HepG2 (cell line): Measurements from ENCODE around the gene ARHGAP35. TPM values are rescaled to one million over a fixed set of nuclear protein-coding genes. Genes with fewer than 3 reads are reported as not detected.
A peak's percentile ranks its signal among the peaks of the same experiment; 100 is the strongest.

ENCODE experiments used
- CREB1 ChIP-seq, 2 experiments: fragments of 450-650 bp in 1 of 2; IDR thresholded peaks; 2 replicates each; pipeline ENCODE4 v1.6.1; 2016 to 2017; ENCODE audit warnings: control low read depth in 1 of 2, mild to moderate bottlenecking in 1 of 2, missing compliant biosample characterization in 1 of 2, missing genetic modification characterization in 1 of 2
- FOSL2 ChIP-seq: sonication (generic); formaldehyde crosslinking; IDR thresholded peaks from 2 replicates; pipeline ENCODE4 v1.4.0; 2020; ENCODE audit warnings: missing genetic modification reagents
- FOXA1 ChIP-seq, 2 experiments: fragments of 450-650 bp in 1 of 2; sonication (generic) in 1 of 2; formaldehyde crosslinking in 1 of 2; IDR thresholded peaks; 2 replicates each; pipeline versions ENCODE4 v1.4.0 to v1.6.1; 2016 to 2020; ENCODE audit warnings: missing genetic modification reagents in 1 of 2
- FOXC1 ChIP-seq: sonication (generic); formaldehyde crosslinking; IDR thresholded peaks from 2 replicates; pipeline ENCODE4 v1.8.0; 2022; ENCODE audit warnings: mild to moderate bottlenecking, missing genetic modification reagents, borderline replicate concordance
- GATAD2A ChIP-seq: IDR thresholded peaks from 2 replicates; pipeline ENCODE4 v1.6.1; 2016
- HHEX ChIP-seq: IDR thresholded peaks from 2 replicates; pipeline ENCODE4 v1.6.1; 2016; ENCODE audit warnings: control low read depth
- MXD4 ChIP-seq: IDR thresholded peaks from 2 replicates; pipeline ENCODE4 v1.6.1; 2016; ENCODE audit warnings: mild to moderate bottlenecking, missing biosample characterization, missing genetic modification reagents
- NFE2 ChIP-seq: sonication (generic); formaldehyde crosslinking; IDR thresholded peaks from 2 replicates; pipeline ENCODE4 v1.4.0; 2020; ENCODE audit warnings: missing genetic modification reagents
- RFX1 ChIP-seq: fragments of 450-650 bp; IDR thresholded peaks from 2 replicates; pipeline ENCODE4 v1.6.1; 2017
- SOX13 ChIP-seq, 3 experiments: fragments of 450-650 bp in 1 of 3; sonication (generic) in 1 of 3; formaldehyde crosslinking in 1 of 3; IDR thresholded peaks in 2 of 3; conservative IDR thresholded peaks in 1 of 3; 2 replicates each; pipeline versions ENCODE4 v1.5.0 to v1.6.1; 2016 to 2020; ENCODE audit warnings: antibody characterized with exemption in 1 of 3, mild to moderate bottlenecking in 1 of 3, missing compliant biosample characterization in 1 of 3, missing genetic modification reagents in 1 of 3, moderate library complexity in 1 of 3
- ZNF780A ChIP-seq: sonication (generic); formaldehyde crosslinking; IDR thresholded peaks from 2 replicates; pipeline ENCODE4 v1.8.0; 2022; ENCODE audit warnings: mild to moderate bottlenecking, missing genetic modification reagents, moderate library complexity
- polyA plus RNA-seq, 8 experiments: library from polyadenylated mRNA; depleted of rRNA in 3 of 8; stranded (reverse) in 7 of 8; unstranded in 1 of 8; fragments of >200 nt; fragmentation: Illumina TruSeq in 4 of 8; extraction: Trizol in 4 of 8; gene quantifications; 2 replicates each; pipeline versions ENCODE4 v1.2.1 to v1.2.3, GENCODE V29; 2011 to 2016; ENCODE audit warnings: low read depth in 4 of 8, missing spikeins in 1 of 8, mixed read lengths in 1 of 8; ENCODE audit not compliant: insufficient read depth in 1 of 8
- total RNA-seq, 5 experiments: library from RNA; depleted of rRNA; stranded (reverse); fragments of >200 nt; fragmentation: Illumina TruSeq; extraction: Trizol; gene quantifications; 2 replicates each; pipeline ENCODE4 v1.2.3, GENCODE V29; 2016; ENCODE audit warnings: low read depth in 1 of 5
- TF ChIP-seq, protein P1 (sequence below): sonication (generic); formaldehyde crosslinking; IDR thresholded peaks from 2 replicates; pipeline ENCODE4 v1.9.0; 2021; ENCODE audit warnings: mild to moderate bottlenecking, missing genetic modification reagents
- TF ChIP-seq, protein P2 (sequence below): sonication (generic); formaldehyde crosslinking; IDR thresholded peaks from 2 replicates; pipeline ENCODE4 v1.4.0; 2020; ENCODE audit warnings: missing genetic modification reagents, borderline replicate concordance
- TF ChIP-seq, protein P3 (sequence below): sonication (generic); formaldehyde crosslinking; IDR thresholded peaks from 2 replicates; pipeline ENCODE4 v1.4.0; 2020; ENCODE audit warnings: missing genetic modification reagents
- TF ChIP-seq, protein P4 (sequence below): sonication (generic); formaldehyde crosslinking; IDR thresholded peaks from 2 replicates; pipeline ENCODE4 v1.4.0; 2020; ENCODE audit warnings: mild to moderate bottlenecking, missing genetic modification reagents

Gene ARHGAP35
- total and polyA plus RNA-seq, 2 of the 13 experiments (the other 11 are each of a cell fraction or from before 2014, with no cell fraction given), result 30.1 to 30.2 TPM

DNA sequence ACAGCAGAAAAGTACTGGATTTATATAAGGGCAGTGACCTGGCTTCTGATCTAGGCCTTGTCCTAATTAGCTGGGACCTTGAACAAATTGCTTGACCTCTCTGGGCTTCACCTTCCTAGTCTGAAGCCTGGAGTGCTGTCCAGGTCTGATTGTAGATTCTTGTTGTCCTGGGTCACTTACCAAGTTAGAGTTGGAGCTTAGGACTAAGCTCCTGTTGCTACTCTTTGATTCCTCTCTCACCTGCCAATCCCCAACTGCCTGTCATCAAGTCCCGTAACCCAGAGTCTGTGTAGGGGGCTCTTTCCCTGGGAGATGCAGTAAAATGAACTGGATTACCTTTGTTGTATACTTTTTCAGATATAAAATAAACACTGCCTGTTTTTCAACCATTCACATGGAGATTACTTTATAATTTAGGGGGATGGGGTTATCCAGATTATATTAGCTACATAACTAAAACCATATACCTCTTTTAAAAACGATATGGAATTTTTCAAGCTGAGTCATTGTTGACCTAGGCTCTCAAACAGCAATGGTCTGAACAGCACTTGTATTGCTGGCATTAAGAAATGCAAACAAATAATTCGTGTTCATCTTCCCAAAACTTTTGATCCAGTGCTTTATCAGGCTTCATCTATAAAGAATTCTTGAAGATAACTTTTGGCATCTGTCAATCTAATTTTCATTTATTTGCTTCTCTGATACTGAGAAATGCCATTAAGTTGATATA is 5.8 kb downstream of the ARHGAP35 start (continued):
- TF ChIP-seq, protein P1, sequence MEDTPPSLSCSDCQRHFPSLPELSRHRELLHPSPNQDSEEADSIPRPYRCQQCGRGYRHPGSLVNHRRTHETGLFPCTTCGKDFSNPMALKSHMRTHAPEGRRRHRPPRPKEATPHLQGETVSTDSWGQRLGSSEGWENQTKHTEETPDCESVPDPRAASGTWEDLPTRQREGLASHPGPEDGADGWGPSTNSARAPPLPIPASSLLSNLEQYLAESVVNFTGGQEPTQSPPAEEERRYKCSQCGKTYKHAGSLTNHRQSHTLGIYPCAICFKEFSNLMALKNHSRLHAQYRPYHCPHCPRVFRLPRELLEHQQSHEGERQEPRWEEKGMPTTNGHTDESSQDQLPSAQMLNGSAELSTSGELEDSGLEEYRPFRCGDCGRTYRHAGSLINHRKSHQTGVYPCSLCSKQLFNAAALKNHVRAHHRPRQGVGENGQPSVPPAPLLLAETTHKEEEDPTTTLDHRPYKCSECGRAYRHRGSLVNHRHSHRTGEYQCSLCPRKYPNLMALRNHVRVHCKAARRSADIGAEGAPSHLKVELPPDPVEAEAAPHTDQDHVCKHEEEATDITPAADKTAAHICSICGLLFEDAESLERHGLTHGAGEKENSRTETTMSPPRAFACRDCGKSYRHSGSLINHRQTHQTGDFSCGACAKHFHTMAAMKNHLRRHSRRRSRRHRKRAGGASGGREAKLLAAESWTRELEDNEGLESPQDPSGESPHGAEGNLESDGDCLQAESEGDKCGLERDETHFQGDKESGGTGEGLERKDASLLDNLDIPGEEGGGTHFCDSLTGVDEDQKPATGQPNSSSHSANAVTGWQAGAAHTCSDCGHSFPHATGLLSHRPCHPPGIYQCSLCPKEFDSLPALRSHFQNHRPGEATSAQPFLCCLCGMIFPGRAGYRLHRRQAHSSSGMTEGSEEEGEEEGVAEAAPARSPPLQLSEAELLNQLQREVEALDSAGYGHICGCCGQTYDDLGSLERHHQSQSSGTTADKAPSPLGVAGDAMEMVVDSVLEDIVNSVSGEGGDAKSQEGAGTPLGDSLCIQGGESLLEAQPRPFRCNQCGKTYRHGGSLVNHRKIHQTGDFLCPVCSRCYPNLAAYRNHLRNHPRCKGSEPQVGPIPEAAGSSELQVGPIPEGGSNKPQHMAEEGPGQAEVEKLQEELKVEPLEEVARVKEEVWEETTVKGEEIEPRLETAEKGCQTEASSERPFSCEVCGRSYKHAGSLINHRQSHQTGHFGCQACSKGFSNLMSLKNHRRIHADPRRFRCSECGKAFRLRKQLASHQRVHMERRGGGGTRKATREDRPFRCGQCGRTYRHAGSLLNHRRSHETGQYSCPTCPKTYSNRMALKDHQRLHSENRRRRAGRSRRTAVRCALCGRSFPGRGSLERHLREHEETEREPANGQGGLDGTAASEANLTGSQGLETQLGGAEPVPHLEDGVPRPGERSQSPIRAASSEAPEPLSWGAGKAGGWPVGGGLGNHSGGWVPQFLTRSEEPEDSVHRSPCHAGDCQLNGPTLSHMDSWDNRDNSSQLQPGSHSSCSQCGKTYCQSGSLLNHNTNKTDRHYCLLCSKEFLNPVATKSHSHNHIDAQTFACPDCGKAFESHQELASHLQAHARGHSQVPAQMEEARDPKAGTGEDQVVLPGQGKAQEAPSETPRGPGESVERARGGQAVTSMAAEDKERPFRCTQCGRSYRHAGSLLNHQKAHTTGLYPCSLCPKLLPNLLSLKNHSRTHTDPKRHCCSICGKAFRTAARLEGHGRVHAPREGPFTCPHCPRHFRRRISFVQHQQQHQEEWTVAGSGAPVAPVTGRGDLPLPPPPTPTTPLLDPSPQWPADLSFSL, result no peak
- TF ChIP-seq GATAD2A (CRISPR knock-in tag) (peak; percentile 58; the same call in 1 of the 2 replicates), HHEX (CRISPR knock-in tag) (no peak), SOX13 (IDR thresholded peaks at IDR 0.05) (no peak), SOX13 (CRISPR knock-in tag; conservative IDR thresholded peaks at IDR 0.05 in 1 of 2, IDR thresholded peaks at IDR 0.05 in 1 of 2) (no peak), NFE2 (CRISPR knock-in tag) (peak; percentile 69; the same call in 1 of the 2 replicates), FOSL2 (CRISPR knock-in tag) (peak; percentile 74), ZNF780A (CRISPR knock-in tag) (no peak), CREB1 (IDR thresholded peaks at IDR 0.05) (no peak), CREB1 (CRISPR knock-in tag; IDR thresholded peaks at IDR 0.05) (peak; percentile 27; the same call in 1 of the 2 replicates), FOXC1 (no peak), FOXA1 (IDR thresholded peaks at IDR 0.05) (no peak), FOXA1 (CRISPR knock-in tag; IDR thresholded peaks at IDR 0.05) (peak; percentile 55; the same call in 1 of the 2 replicates), RFX1 (no peak), MXD4 (CRISPR knock-in tag) (no peak)
- TF ChIP-seq, protein P2, sequence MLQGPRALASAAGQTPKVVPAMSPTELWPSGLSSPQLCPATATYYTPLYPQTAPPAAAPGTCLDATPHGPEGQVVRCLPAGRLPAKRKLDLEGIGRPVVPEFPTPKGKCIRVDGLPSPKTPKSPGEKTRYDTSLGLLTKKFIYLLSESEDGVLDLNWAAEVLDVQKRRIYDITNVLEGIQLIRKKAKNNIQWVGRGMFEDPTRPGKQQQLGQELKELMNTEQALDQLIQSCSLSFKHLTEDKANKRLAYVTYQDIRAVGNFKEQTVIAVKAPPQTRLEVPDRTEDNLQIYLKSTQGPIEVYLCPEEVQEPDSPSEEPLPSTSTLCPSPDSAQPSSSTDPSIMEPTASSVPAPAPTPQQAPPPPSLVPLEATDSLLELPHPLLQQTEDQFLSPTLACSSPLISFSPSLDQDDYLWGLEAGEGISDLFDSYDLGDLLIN (CRISPR knock-in tag), result no peak
- TF ChIP-seq, protein P3, sequence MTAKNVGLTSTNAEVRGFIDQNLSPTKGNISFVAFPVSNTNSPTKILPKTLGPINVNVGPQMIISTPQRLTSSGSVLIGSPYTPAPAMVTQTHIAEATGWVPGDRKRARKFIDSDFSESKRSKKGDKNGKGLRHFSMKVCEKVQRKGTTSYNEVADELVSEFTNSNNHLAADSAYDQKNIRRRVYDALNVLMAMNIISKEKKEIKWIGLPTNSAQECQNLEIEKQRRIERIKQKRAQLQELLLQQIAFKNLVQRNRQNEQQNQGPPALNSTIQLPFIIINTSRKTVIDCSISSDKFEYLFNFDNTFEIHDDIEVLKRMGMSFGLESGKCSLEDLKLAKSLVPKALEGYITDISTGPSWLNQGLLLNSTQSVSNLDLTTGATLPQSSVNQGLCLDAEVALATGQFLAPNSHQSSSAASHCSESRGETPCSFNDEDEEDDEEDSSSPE (CRISPR knock-in tag), result no peak
- TF ChIP-seq, protein P4, sequence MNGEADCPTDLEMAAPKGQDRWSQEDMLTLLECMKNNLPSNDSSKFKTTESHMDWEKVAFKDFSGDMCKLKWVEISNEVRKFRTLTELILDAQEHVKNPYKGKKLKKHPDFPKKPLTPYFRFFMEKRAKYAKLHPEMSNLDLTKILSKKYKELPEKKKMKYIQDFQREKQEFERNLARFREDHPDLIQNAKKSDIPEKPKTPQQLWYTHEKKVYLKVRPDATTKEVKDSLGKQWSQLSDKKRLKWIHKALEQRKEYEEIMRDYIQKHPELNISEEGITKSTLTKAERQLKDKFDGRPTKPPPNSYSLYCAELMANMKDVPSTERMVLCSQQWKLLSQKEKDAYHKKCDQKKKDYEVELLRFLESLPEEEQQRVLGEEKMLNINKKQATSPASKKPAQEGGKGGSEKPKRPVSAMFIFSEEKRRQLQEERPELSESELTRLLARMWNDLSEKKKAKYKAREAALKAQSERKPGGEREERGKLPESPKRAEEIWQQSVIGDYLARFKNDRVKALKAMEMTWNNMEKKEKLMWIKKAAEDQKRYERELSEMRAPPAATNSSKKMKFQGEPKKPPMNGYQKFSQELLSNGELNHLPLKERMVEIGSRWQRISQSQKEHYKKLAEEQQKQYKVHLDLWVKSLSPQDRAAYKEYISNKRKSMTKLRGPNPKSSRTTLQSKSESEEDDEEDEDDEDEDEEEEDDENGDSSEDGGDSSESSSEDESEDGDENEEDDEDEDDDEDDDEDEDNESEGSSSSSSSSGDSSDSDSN, result no peak
